ENCODE measurements around the gene PKLR.

DNA sequence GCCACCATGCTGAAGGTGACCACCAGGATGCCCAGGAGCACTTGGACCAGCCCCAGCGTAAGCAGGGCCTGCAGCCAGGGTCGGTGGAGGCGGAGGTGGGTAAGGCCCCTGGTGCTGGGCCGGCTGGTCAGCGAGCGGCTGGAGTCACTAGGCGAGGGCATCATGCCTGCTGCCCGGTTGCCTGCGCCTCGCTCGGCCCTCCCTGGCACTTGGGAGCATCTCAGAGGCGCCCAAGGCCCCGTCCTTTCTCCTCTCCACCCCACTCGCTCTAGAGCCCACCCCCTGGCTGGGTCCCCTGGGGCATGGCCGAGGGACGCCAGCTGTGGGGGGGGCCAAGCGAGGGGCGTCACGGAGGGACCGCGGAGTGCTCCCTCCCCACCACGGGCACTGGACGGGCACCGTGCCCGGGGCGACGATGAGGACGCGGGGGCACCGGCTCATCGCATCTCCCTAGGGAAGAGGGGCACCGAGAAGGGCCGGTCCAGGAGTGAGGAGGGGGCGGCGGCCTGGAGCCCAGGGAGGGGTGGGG, 46.5 kb downstream of the PKLR start:
- TF ChIP-seq POLR2A (IDR thresholded peaks at IDR 0.05): no peak
- no peak for TF ChIP-seq CTCF (IDR thresholded peaks at IDR 0.05)

Data from testis (tissue), 2 donors.